MM.1S (cell line): ENCODE measurements around the gene PPFIA2.

Source experiments
- EZH2 ChIP-seq: fragments of 300-600 bp; sonication (generic); optimal IDR thresholded peaks from 2 replicates; pipeline ENCODE3; 2017; ENCODE audit warnings: low read depth, mild to moderate bottlenecking, antibody characterized with exemption, low read length, mixed read lengths
- EZH2phosphoT487 ChIP-seq: fragments of 300-600 bp; sonication (generic); IDR thresholded peaks from 2 replicates; pipeline ENCODE4 v1.6.1; 2018; ENCODE audit warnings: antibody characterized with exemption, low read length
- TF ChIP-seq, protein P1 (sequence below): fragments of 300-600 bp; sonication (generic); IDR thresholded peaks from 2 replicates; pipeline ENCODE4 v1.5.1; 2016; ENCODE audit warnings: antibody characterized with exemption, low read length, mixed read lengths

DNA sequence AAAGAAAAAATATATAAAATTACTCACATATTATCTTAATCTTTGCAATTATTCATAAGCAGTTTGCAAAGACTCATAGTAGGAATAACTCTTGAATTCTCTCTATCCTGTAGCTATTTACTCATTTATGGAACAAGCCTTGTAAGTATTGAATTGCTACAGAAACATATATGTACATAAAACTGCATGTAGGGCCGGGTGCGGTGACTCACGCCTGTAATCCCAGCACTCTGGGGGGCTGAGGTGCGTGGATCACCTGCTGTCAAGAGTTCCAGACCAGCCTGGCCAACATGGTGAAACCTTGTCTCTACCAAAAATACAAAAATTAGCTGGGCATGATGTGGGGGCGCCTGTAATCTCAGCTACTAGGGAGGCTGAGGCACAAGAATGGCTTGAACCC, 286.2 kb downstream of the PPFIA2 start:
- TF ChIP-seq, protein P1, sequence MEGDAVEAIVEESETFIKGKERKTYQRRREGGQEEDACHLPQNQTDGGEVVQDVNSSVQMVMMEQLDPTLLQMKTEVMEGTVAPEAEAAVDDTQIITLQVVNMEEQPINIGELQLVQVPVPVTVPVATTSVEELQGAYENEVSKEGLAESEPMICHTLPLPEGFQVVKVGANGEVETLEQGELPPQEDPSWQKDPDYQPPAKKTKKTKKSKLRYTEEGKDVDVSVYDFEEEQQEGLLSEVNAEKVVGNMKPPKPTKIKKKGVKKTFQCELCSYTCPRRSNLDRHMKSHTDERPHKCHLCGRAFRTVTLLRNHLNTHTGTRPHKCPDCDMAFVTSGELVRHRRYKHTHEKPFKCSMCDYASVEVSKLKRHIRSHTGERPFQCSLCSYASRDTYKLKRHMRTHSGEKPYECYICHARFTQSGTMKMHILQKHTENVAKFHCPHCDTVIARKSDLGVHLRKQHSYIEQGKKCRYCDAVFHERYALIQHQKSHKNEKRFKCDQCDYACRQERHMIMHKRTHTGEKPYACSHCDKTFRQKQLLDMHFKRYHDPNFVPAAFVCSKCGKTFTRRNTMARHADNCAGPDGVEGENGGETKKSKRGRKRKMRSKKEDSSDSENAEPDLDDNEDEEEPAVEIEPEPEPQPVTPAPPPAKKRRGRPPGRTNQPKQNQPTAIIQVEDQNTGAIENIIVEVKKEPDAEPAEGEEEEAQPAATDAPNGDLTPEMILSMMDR = no peak
- no peak for TF ChIP-seq EZH2
- no peak for TF ChIP-seq EZH2phosphoT487
